ENCODE results near the gene GGCX.
A peak's percentile ranks its signal among the peaks of the same experiment; 100 is the strongest.
"Not testable (repeated sequence)": the region's sequence is repeated elsewhere in the genome, so short reads cannot be mapped to it uniquely, and the experiment has no call there.

The GGCX gene

GRCh38 chr2:85561280-85562212 lies at the start of gene GGCX:
TSS of gene GGCX (minus strand) at chr2:85561493. CDS start at chr2:85561428, 65 bp downstream.
- DNase-seq: peak; percentile 90

GRCh38 chr2:85607268-85608215 lies 46.2 kb upstream of the GGCX start:
- no peak for DNase-seq

GRCh38 chr2:85606116-85606455 lies 44.8 kb upstream of the GGCX start:
- DNase-seq: no peak

GRCh38 chr2:85605406-85606115 lies 44.3 kb upstream of the GGCX start:
- no peak for DNase-seq

GRCh38 chr2:85604568-85605339 lies 43.5 kb upstream of the GGCX start:
- no peak for DNase-seq

- not testable (repeated sequence) for DNase-seq
Measured at GRCh38 chr2:85604133-85604444, 42.8 kb upstream of the GGCX start.

- DNase-seq: no peak
Measured at GRCh38 chr2:85602476-85603234, 41.4 kb upstream of the GGCX start, which contains the start of gene TMEM150A. TSS of gene TMEM150A (minus strand) at chr2:85602698. CDS start at chr2:85601948, 750 bp downstream.

GRCh38 chr2:85601771-85602475 lies 40.6 kb upstream of the GGCX start:
- DNase-seq: no peak

- DNase-seq: no peak
Measured at GRCh38 chr2:85600951-85601770, 39.9 kb upstream of the GGCX start.

- no peak for DNase-seq
Measured at GRCh38 chr2:85600235-85600575, 38.9 kb upstream of the GGCX start.

GRCh38 chr2:85599468-85600234 lies 38.4 kb upstream of the GGCX start:
- no peak for DNase-seq

GRCh38 chr2:85598594-85599340 lies 37.5 kb upstream of the GGCX start:
- DNase-seq: no peak

GRCh38 chr2:85597241-85597640 lies 35.9 kb upstream of the GGCX start:
- no peak for DNase-seq

GRCh38 chr2:85596486-85597143 lies 35.3 kb upstream of the GGCX start:
- no peak for DNase-seq

GRCh38 chr2:85596026-85596333 lies 34.7 kb upstream of the GGCX start:
- no peak for DNase-seq

- peak; percentile 91 for DNase-seq
Measured at GRCh38 chr2:85595301-85596025, 34.2 kb upstream of the GGCX start, which contains the start of gene RNF181. TSS of gene RNF181 (plus strand) at chr2:85595745. CDS start at chr2:85595764, 19 bp downstream.

GRCh38 chr2:85594715-85595300 lies 33.5 kb upstream of the GGCX start:
- DNase-seq: no peak

All from NK-92 treated with Interleukin-12 subunit alpha and Interleukin-12 subunit beta, amount 100 ng/mL, for 24 hours (cell line).